ENCODE results near the gene GJD3.

Gene GJD3

GRCh38 chr17:40333781-40334448 lies 30.6 kb downstream of the GJD3 start:
- no peak for FAIRE-seq
- TF ChIP-seq POLR2A (IDR thresholded peaks at IDR 0.05; ENCODE audit: low read depth, low read length) (no peak), POLR2AphosphoS5 (IDR thresholded peaks at IDR 0.05; ENCODE audit: low read depth, low read length) (no peak), TAF1 (IDR thresholded peaks at IDR 0.05; ENCODE audit: borderline replicate concordance, low read depth, low read length) (no peak)
- DNase-seq (ENCODE audit: insufficient read length): no peak

GRCh38 chr17:40331743-40332641 lies 32.5 kb downstream of the GJD3 start:
- DNase-seq (ENCODE audit: insufficient read length) (no peak), FAIRE-seq (no peak)
- TF ChIP-seq POLR2AphosphoS5 (IDR thresholded peaks at IDR 0.05; ENCODE audit: low read depth, low read length) (no peak), TAF1 (IDR thresholded peaks at IDR 0.05; ENCODE audit: borderline replicate concordance, low read depth, low read length) (no peak), POLR2A (IDR thresholded peaks at IDR 0.05; ENCODE audit: low read depth, low read length) (no peak)

- TF ChIP-seq TAF1 (IDR thresholded peaks at IDR 0.05; ENCODE audit: borderline replicate concordance, low read depth, low read length) (no peak), POLR2A (IDR thresholded peaks at IDR 0.05; ENCODE audit: low read depth, low read length) (no peak), POLR2AphosphoS5 (IDR thresholded peaks at IDR 0.05; ENCODE audit: low read depth, low read length) (no peak)
- DNase-seq (ENCODE audit: insufficient read length): no peak
- FAIRE-seq: no peak
Observed at GRCh38 chr17:40330850-40331470, 33.6 kb downstream of the GJD3 start.

- FAIRE-seq (no peak), DNase-seq (ENCODE audit: insufficient read length) (no peak)
- TF ChIP-seq POLR2AphosphoS5 (IDR thresholded peaks at IDR 0.05; ENCODE audit: low read depth, low read length): no peak
- no peak for TF ChIP-seq TAF1 (IDR thresholded peaks at IDR 0.05; ENCODE audit: borderline replicate concordance, low read depth, low read length)
- TF ChIP-seq POLR2A (IDR thresholded peaks at IDR 0.05; ENCODE audit: low read depth, low read length): no peak
Observed at GRCh38 chr17:40329839-40330794, 34.4 kb downstream of the GJD3 start.

- FAIRE-seq: no peak
- DNase-seq (ENCODE audit: insufficient read length): no peak
Observed at GRCh38 chr17:40328386-40328766, 36.2 kb downstream of the GJD3 start.

GRCh38 chr17:40327735-40328385 lies 36.7 kb downstream of the GJD3 start:
- FAIRE-seq (no peak), DNase-seq (ENCODE audit: insufficient read length) (no peak)
- TF ChIP-seq POLR2A (IDR thresholded peaks at IDR 0.05; ENCODE audit: low read depth, low read length): no peak
- no peak for TF ChIP-seq POLR2AphosphoS5 (IDR thresholded peaks at IDR 0.05; ENCODE audit: low read depth, low read length)
- TF ChIP-seq TAF1 (IDR thresholded peaks at IDR 0.05; ENCODE audit: borderline replicate concordance, low read depth, low read length): no peak

More at GRCh38 chr17:40328386-40328766, 36.2 kb downstream of the GJD3 start:
- TF ChIP-seq POLR2A (IDR thresholded peaks at IDR 0.05; ENCODE audit: low read depth, low read length): no peak
- no peak for TF ChIP-seq TAF1 (IDR thresholded peaks at IDR 0.05; ENCODE audit: borderline replicate concordance, low read depth, low read length)
- no peak for TF ChIP-seq POLR2AphosphoS5 (IDR thresholded peaks at IDR 0.05; ENCODE audit: low read depth, low read length)

- FAIRE-seq: no peak
- TF ChIP-seq POLR2A (IDR thresholded peaks at IDR 0.05; ENCODE audit: low read depth, low read length) (no peak), TAF1 (IDR thresholded peaks at IDR 0.05; ENCODE audit: borderline replicate concordance, low read depth, low read length) (no peak), POLR2AphosphoS5 (IDR thresholded peaks at IDR 0.05; ENCODE audit: low read depth, low read length) (no peak)
- no peak for DNase-seq (ENCODE audit: insufficient read length)
Observed at GRCh38 chr17:40327244-40327729, 37.2 kb downstream of the GJD3 start.

GRCh38 chr17:40326832-40327199 lies 37.7 kb downstream of the GJD3 start:
- DNase-seq (ENCODE audit: insufficient read length): no peak
- no peak for FAIRE-seq

GRCh38 chr17:40326014-40326831 lies 38.3 kb downstream of the GJD3 start:
- DNase-seq (ENCODE audit: insufficient read length) (no peak), FAIRE-seq (peak; percentile 92)
- TF ChIP-seq TAF1 (IDR thresholded peaks at IDR 0.05; ENCODE audit: borderline replicate concordance, low read depth, low read length) (no peak), POLR2AphosphoS5 (IDR thresholded peaks at IDR 0.05; ENCODE audit: low read depth, low read length) (no peak; the same call in 1 of the 2 replicates), POLR2A (IDR thresholded peaks at IDR 0.05; ENCODE audit: low read depth, low read length) (no peak)

More at GRCh38 chr17:40326832-40327199, 37.7 kb downstream of the GJD3 start:
- TF ChIP-seq POLR2A (IDR thresholded peaks at IDR 0.05; ENCODE audit: low read depth, low read length) (no peak), POLR2AphosphoS5 (IDR thresholded peaks at IDR 0.05; ENCODE audit: low read depth, low read length) (no peak), TAF1 (IDR thresholded peaks at IDR 0.05; ENCODE audit: borderline replicate concordance, low read depth, low read length) (no peak)
